H1 (cell line): ENCODE data around the gene NARS2. TPM values are rescaled to one million over a fixed set of nuclear protein-coding genes. Genes with fewer than 3 reads are reported as not detected.

Source experiments
- CTCF ChIA-PET: fragments of 300-600 bp; sonication (Branson Sonifier 250); formaldehyde crosslinking; loops from one replicate; lab custom pipeline; 2021; ENCODE audit not compliant: partially characterized antibody; lab: Charles Lee
- POLR2A ChIA-PET: fragments of 300-600 bp; sonication (Branson Sonifier 250); formaldehyde crosslinking; loops from one replicate; lab custom pipeline; 2021; ENCODE audit warnings: inconsistent platforms; ENCODE audit not compliant: partially characterized antibody; lab: Charles Lee
- DNase-seq, 2 experiments: peaks; one replicate each; pipeline versions ENCODE4 v3.0.0 to v3.0.0-alpha.2; 2010 to 2022; ENCODE audit warnings: low spot score in 2 of 2, low read depth in 1 of 2, mixed read lengths in 1 of 2
- FAIRE-seq: peaks from 2 replicates; lab custom pipeline; 2011; peaks lifted over from hg19 to GRCh38; lab: Jason Lieb, UNC
- H2AFZ ChIP-seq: 2 replicates; pipeline ENCODE4 v1.8.1; 2012; ENCODE audit warnings: low read length, inconsistent platforms
- H2AK5ac ChIP-seq: 2 replicates; pipeline ENCODE4 v1.6.1; 2013; ENCODE audit warnings: low read depth, low read length
- H2BK120ac ChIP-seq: replicated peaks from 2 replicates; pipeline ENCODE3; 2013; ENCODE audit warnings: low read depth, low read length, inconsistent platforms
- H2BK12ac ChIP-seq: 2 replicates; pipeline ENCODE4 v1.6.1; 2013; ENCODE audit warnings: low read depth, low read length
- H2BK15ac ChIP-seq: 2 replicates; pipeline ENCODE4 v1.6.1; 2013; ENCODE audit warnings: low read length
- H2BK20ac ChIP-seq: 2 replicates; pipeline ENCODE4 v1.6.1; 2013; ENCODE audit warnings: low read length
- H2BK5ac ChIP-seq: 2 replicates; pipeline ENCODE4 v1.6.1; 2013; ENCODE audit warnings: low read depth, low read length
- H3K14ac ChIP-seq: 2 replicates; pipeline ENCODE4 v1.6.1; 2013; ENCODE audit warnings: inconsistent platforms; ENCODE audit not compliant: insufficient read length
- H3K18ac ChIP-seq: 2 replicates; pipeline ENCODE4 v1.6.1; 2013; ENCODE audit warnings: low read length; ENCODE audit errors: extremely low read depth
- H3K23ac ChIP-seq: 2 replicates; pipeline ENCODE4 v1.6.1; 2013; ENCODE audit warnings: inconsistent platforms; ENCODE audit not compliant: insufficient read length
- H3K23me2 ChIP-seq: 2 replicates; pipeline ENCODE4 v1.6.1; 2013; ENCODE audit warnings: low read depth, low read length
- H3K27ac ChIP-seq: 2 replicates; pipeline ENCODE4 v1.6.1; 2011; ENCODE audit warnings: low read depth, low read length, inconsistent platforms
- H3K27me3 ChIP-seq, 4 experiments: replicated peaks in 1 of 4; 1 replicate in 1 of 4; 2 replicates in 3 of 4; pipeline versions ENCODE4 v1.6.1 to v1.8.1; 2011 to 2013; ENCODE audit warnings: low read length in 3 of 4, mild to moderate bottlenecking in 3 of 4, inconsistent platforms in 2 of 4, mixed read lengths in 2 of 4, moderate library complexity in 1 of 4; ENCODE audit not compliant: control insufficient read depth in 3 of 4, insufficient read depth in 3 of 4; ENCODE audit errors: extremely low read depth in 1 of 4
- H3K36me3 ChIP-seq, 4 experiments: 2 replicates each; pipeline versions ENCODE4 v1.6.1 to v1.8.1; 2011 to 2013; ENCODE audit warnings: mild to moderate bottlenecking in 4 of 4, low read length in 3 of 4, moderate library complexity in 2 of 4, control low read depth in 1 of 4, inconsistent platforms in 1 of 4; ENCODE audit not compliant: insufficient read depth in 4 of 4, control insufficient read depth in 2 of 4
- H3K4ac ChIP-seq: replicated peaks from 2 replicates; pipeline ENCODE3; 2013; ENCODE audit warnings: low read length, low read depth, mixed read lengths, inconsistent platforms; ENCODE audit not compliant: insufficient read length
- H3K4me1 ChIP-seq, 4 experiments: replicated peaks in 1 of 4; 1 replicate in 1 of 4; 2 replicates in 3 of 4; pipeline versions ENCODE4 v1.6.1 to v1.8.1; 2011 to 2013; ENCODE audit warnings: low read length in 3 of 4, inconsistent platforms in 2 of 4, mixed read lengths in 1 of 4; ENCODE audit not compliant: insufficient read depth in 4 of 4, control insufficient read depth in 3 of 4
- H3K4me2 ChIP-seq, 2 experiments: 2 replicates each; pipeline versions ENCODE4 v1.6.1 to v1.8.1; 2011 to 2013; ENCODE audit warnings: low read depth in 2 of 2, low read length in 2 of 2, control low read depth in 1 of 2, inconsistent platforms in 1 of 2, mild to moderate bottlenecking in 1 of 2; ENCODE audit not compliant: insufficient read depth in 1 of 2
- H3K4me3 ChIP-seq, 4 experiments: fragments of 200-600, 300-600 bp in 1 of 4; sonication (generic), shearing (Covaris generic), sonication (Bioruptor Twin) in 1 of 4; 2 replicates each; pipeline versions ENCODE4 v1.5.1 to v1.8.1; 2011 to 2016; ENCODE audit warnings: low read length in 4 of 4, low read depth in 3 of 4, control low read depth in 2 of 4, inconsistent platforms in 2 of 4, mild to moderate bottlenecking in 2 of 4, mixed read lengths in 1 of 4, moderate library complexity in 1 of 4; ENCODE audit not compliant: insufficient read depth in 2 of 4; ENCODE audit errors: extremely low read depth in 1 of 4
- H3K56ac ChIP-seq: replicated peaks from 2 replicates; pipeline ENCODE3; 2013; ENCODE audit warnings: low read depth, mild to moderate bottlenecking, mixed read lengths, low read length, inconsistent platforms; ENCODE audit not compliant: insufficient read length
- H3K79me1 ChIP-seq: 2 replicates; pipeline ENCODE4 v1.6.1; 2013; ENCODE audit warnings: low read depth, low read length, control low read depth
- H3K79me2 ChIP-seq, 2 experiments: 2 replicates each; pipeline versions ENCODE4 v1.6.1 to v1.8.1; 2012 to 2013; ENCODE audit warnings: low read length in 2 of 2, mild to moderate bottlenecking in 2 of 2, inconsistent platforms in 1 of 2; ENCODE audit not compliant: insufficient read depth in 2 of 2, control insufficient read depth in 1 of 2
- H3K9ac ChIP-seq, 4 experiments: replicated peaks in 1 of 4; 1 replicate in 1 of 4; 2 replicates in 3 of 4; pipeline versions ENCODE4 v1.6.1 to v1.8.1; 2011 to 2013; ENCODE audit warnings: low read depth in 3 of 4, low read length in 3 of 4, control low read depth in 2 of 4, mild to moderate bottlenecking in 2 of 4, moderate library complexity in 2 of 4, inconsistent platforms in 1 of 4; ENCODE audit errors: extremely low read depth in 1 of 4
- H3K9me3 ChIP-seq, 2 experiments: 2 replicates each; pipeline versions ENCODE4 v1.6.1 to v1.8.1; 2012 to 2013; ENCODE audit warnings: mild to moderate bottlenecking in 2 of 2, moderate library complexity in 2 of 2, control low read depth in 1 of 2, inconsistent platforms in 1 of 2, low read depth in 1 of 2, low read length in 1 of 2, mixed read lengths in 1 of 2; ENCODE audit not compliant: insufficient read depth in 2 of 2
- H4K20me1 ChIP-seq, 2 experiments: replicated peaks in 1 of 2; 2 replicates each; pipeline versions ENCODE3 to v1.8.1; 2011 to 2013; ENCODE audit warnings: inconsistent platforms in 2 of 2, low read length in 2 of 2, mild to moderate bottlenecking in 1 of 2; ENCODE audit not compliant: insufficient read depth in 2 of 2, control insufficient read depth in 1 of 2
- H4K5ac ChIP-seq: 2 replicates; pipeline ENCODE4 v1.6.1; 2013; ENCODE audit warnings: low read length, low read depth, mixed read lengths, inconsistent platforms; ENCODE audit not compliant: insufficient read length
- H4K8ac ChIP-seq: 2 replicates; pipeline ENCODE4 v1.8.0; 2013; ENCODE audit warnings: mild to moderate bottlenecking, moderate library complexity, low read length, inconsistent platforms; ENCODE audit not compliant: insufficient read depth; ENCODE audit errors: extremely low read depth
- H4K91ac ChIP-seq: replicated peaks from 2 replicates; pipeline ENCODE3; 2013; ENCODE audit warnings: low read length, mixed read lengths, inconsistent platforms; ENCODE audit not compliant: insufficient read length
- BACH1 ChIP-seq: IDR thresholded peaks from 2 replicates; pipeline ENCODE4 v1.6.1; 2012; ENCODE audit warnings: low read length, improper control_type of control experiment
- BRCA1 ChIP-seq: IDR thresholded peaks from 2 replicates; pipeline ENCODE4 v1.6.1; 2012; ENCODE audit warnings: low read depth, low read length, improper control_type of control experiment
- CEBPB ChIP-seq: IDR thresholded peaks from 2 replicates; pipeline ENCODE4 v1.6.1; 2012; ENCODE audit warnings: low read depth, low read length
- CHD2 ChIP-seq: IDR thresholded peaks from 2 replicates; pipeline ENCODE4 v1.6.1; 2012; ENCODE audit warnings: low read length, improper control_type of control experiment
- JUN ChIP-seq: IDR thresholded peaks from 2 replicates; pipeline ENCODE4 v1.6.1; 2011; ENCODE audit warnings: low read depth, mild to moderate bottlenecking, improper control_type of control experiment, low read length
- RFX5 ChIP-seq: IDR thresholded peaks from 2 replicates; pipeline ENCODE4 v1.6.1; 2011; ENCODE audit warnings: low read depth, low read length, improper control_type of control experiment, borderline replicate concordance
- RXRA ChIP-seq: IDR thresholded peaks from 2 replicates; pipeline ENCODE4 v1.6.1; 2011; ENCODE audit warnings: low read depth, mild to moderate bottlenecking, low read length, moderate library complexity; ENCODE audit not compliant: insufficient read depth
- SIN3A ChIP-seq, 2 experiments: IDR thresholded peaks in 1 of 2; conservative IDR thresholded peaks in 1 of 2; 2 replicates each; pipeline ENCODE4 v1.6.1; 2011 to 2012; ENCODE audit warnings: low read length in 2 of 2, improper control_type of control experiment in 1 of 2, low read depth in 1 of 2, mild to moderate bottlenecking in 1 of 2
- SIRT6 ChIP-seq: IDR thresholded peaks from one replicate; pipeline ENCODE4 v1.7.1; 2012; ENCODE audit warnings: low read length, inconsistent platforms
- SP1 ChIP-seq: IDR thresholded peaks from 2 replicates; pipeline ENCODE4 v1.6.1; 2011; ENCODE audit warnings: low read depth, low read length
- TAF1 ChIP-seq: IDR thresholded peaks from 2 replicates; pipeline ENCODE4 v1.6.1; 2011; ENCODE audit warnings: mild to moderate bottlenecking, low read depth, low read length
- TAF7 ChIP-seq: optimal IDR thresholded peaks from 2 replicates; pipeline ENCODE3; 2011; ENCODE audit warnings: low read depth, mild to moderate bottlenecking, inconsistent platforms, low read length, moderate library complexity, borderline replicate concordance
- TCF12 ChIP-seq: IDR thresholded peaks from 2 replicates; pipeline ENCODE4 v1.6.1; 2011; ENCODE audit warnings: low read depth, mild to moderate bottlenecking, low read length
- ZNF274 ChIP-seq: IDR thresholded peaks from 2 replicates; pipeline ENCODE4 v1.7.0; 2012; ENCODE audit warnings: low read length, borderline replicate concordance; ENCODE audit errors: extremely low read depth
- WGBS, 2 experiments: shearing (Covaris generic) in 1 of 2; methylation state at CpG; one replicate each; pipeline versions ENCODE4 v1.1.6 to v1.1.7; 2013 to 2015; ENCODE audit warnings: low lambda C conversion rate in 2 of 2, mixed read lengths in 2 of 2, inconsistent platforms in 1 of 2, low coverage in 1 of 2, missing lambda C conversion rate in 1 of 2; ENCODE audit not compliant: insufficient replicate concordance in 2 of 2, insufficient coverage in 1 of 2, insufficient read length in 1 of 2; ENCODE audit errors: extremely low coverage in 1 of 2, missing lambda C conversion rate in 1 of 2; 5-methylcytosine and 5-hydroxymethylcytosine counted together
- polyA plus RNA-seq, 7 experiments: library from polyadenylated mRNA; depleted of rRNA in 3 of 7; stranded (reverse) in 5 of 7; unstranded in 2 of 7; fragments of >200 nt in 5 of 7; fragments of 200-250 nt in 2 of 7; gene quantifications; 1 replicate in 5 of 7; 2 replicates in 1 of 7; 4 replicates in 1 of 7; pipeline versions ENCODE4 v1.2.1 to v1.2.3, GENCODE V29; 2011 to 2013; ENCODE audit warnings: missing spikeins in 2 of 7, mixed read lengths in 2 of 7
- total RNA-seq: library from RNA; stranded (reverse); fragmentation: NEBNext Ultra II Directional; extraction: Animal tissue kit (Norgen Biotek cat#: 25700); gene quantifications from 2 replicates; pipeline ENCODE4 v1.2.1, GENCODE V29; 2021

The NARS2 gene
- total and polyA plus RNA-seq, 2 of the 8 experiments (the other 6 are each of a cell fraction or from before 2014, with no cell fraction given) = 26.2 to 51.6 TPM

GRCh38 chr11:78476066-78476465, 98.6 kb downstream of the NARS2 start:
- H2BK120ac ChIP-seq = no peak overlapping the region
- H3K23me2 ChIP-seq = no peaks in the 10 kb centered on the region
- no peaks in the 10 kb centered on the region for H3K27me3 ChIP-seq
- peaks cover 2 to 3% (median 3%) of the 10 kb centered on the region in 4 experiments; a peak in 5 of 8 replicates for H3K36me3 ChIP-seq
- H3K18ac ChIP-seq = no peak overlapping the region
- no peaks in the 10 kb centered on the region for H3K4me1 ChIP-seq
- DNase-seq (no peak), FAIRE-seq (no peak)
- H3K4me3 ChIP-seq = no peak overlapping the region
- no peak overlapping the region for H3K4ac ChIP-seq
- no peak overlapping the region for H2BK5ac ChIP-seq
- H4K20me1 ChIP-seq = no peaks in the 10 kb centered on the region
- ChIA-PET POLR2A (no interaction called here), CTCF (interaction anchor here (0.6 to 1.2 kb wide), 2 partner anchors 89 to 396 kb away, joined by 3 read pairs; no protein-coding TSS in a partner anchor)
- H3K14ac ChIP-seq = no peak overlapping the region
- no peak overlapping the region for H3K56ac ChIP-seq
- H4K5ac ChIP-seq = no peak overlapping the region
- H3K79me1 ChIP-seq = no peaks in the 10 kb centered on the region
- TF ChIP-seq RXRA (no peak), SP1 (no peak), TCF12 (no peak), SIRT6 (no peak), BRCA1 (no peak), JUN (no peak), ZNF274 (no peak), CHD2 (no peak), CEBPB (no peak), SIN3A (conservative IDR thresholded peaks at IDR 0.05 in 1 of 2, IDR thresholded peaks at IDR 0.05 in 1 of 2; ENCODE audit: low read depth in 1 of 2, low read length in 2 of 2) (no peak), TAF1 (no peak), RFX5 (no peak), BACH1 (no peak), TAF7 (no peak)
- no peak overlapping the region for H2BK20ac ChIP-seq
- H2AK5ac ChIP-seq = no peak overlapping the region
- H3K79me2 ChIP-seq = no peaks in the 10 kb centered on the region
- no peak overlapping the region for H3K23ac ChIP-seq
- H3K9me3 ChIP-seq = no peaks in the 10 kb centered on the region
- no peak overlapping the region for H3K9ac ChIP-seq
- no peak overlapping the region for H2BK12ac ChIP-seq
- H3K4me2 ChIP-seq = no peak overlapping the region
- no peak overlapping the region for H3K27ac ChIP-seq
- no peak overlapping the region for H2BK15ac ChIP-seq
- no peak overlapping the region for H4K91ac ChIP-seq
- WGBS, 2 experiments = 74% methylated on average over 1 of the region's 1 CpG; no CpG with 5 or more reads in 1 of the 2 experiments
- H4K8ac ChIP-seq = no peak overlapping the region
- no peak overlapping the region for H2AFZ ChIP-seq
